Kasumi-1 (cell line): ENCODE data around the gene KDM4F.
"Not testable (repeated sequence)": the region's sequence is repeated elsewhere in the genome, so short reads cannot be mapped to it uniquely, and the experiment has no call there.

Experiments used
- DNase-seq, 2 experiments: peaks; one replicate each; lab custom pipeline; 2025; lab: John Stamatoyannopoulos, UW

The KDM4F gene

DNA sequence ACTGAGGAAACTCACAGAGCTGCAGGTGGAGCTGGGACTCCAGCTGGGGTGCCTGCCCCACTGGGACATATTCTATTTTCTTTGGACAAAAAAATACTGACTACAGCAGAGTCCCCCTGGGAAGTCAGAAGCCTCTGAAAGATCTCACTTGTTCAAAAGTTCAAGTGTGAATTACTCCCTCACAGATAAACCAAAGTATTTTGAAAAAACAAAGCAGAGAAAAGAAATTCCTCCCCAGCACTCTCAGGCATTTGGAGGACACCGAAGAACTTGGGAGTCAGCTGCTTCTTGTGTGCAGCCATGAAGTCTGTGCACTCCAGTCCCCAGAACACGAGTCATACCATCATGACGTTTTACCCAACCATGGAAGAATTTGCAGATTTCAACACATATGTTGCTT, at the start of gene KDM4F:
Gene KDM4F (plus strand): TSS at position 301 of the 400 bp plus-strand sequence.
- DNase-seq: not testable (repeated sequence)

DNA sequence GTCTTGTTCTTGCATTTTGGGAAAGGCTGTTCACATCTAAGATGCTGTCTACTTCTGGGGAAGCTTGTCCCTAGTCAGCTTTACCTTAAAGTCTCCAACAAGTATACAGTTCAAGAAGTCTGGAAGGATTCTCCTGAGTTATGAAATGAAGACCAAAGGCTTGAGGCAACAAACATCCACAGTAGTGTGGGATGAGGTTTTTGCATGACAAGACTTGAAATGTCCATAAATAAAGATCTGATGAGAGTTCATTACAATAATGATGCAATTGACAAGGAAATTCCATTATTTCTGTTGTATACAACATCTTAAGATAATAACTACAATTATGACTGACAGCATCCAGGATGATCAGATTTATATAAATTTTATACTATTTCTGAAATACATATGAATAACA, 45.5 kb upstream of the KDM4F start:
- no peak for DNase-seq

DNA sequence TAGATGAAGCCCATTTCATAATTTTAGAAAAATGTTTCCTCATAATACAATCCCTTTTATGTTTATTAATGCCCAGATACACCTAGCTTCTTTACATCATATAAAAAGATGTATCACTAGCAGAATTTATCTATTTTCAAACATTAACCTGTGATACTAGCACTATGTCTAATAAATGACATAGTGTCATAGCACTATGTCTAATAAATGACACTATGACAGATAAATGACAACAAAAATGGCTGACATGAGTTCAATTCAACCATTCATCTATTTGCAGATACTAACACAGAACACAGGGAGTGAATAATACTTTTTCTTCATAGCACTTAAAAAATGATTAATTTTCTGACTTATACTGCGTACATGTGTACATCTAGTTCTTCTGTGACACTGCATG, 43.6 kb upstream of the KDM4F start:
- no peak for DNase-seq

GRCh38 chr11:95011376-95011775, 37.8 kb upstream of the KDM4F start:
- no peak for DNase-seq

GRCh38 chr11:95014184-95014821, 34.9 kb upstream of the KDM4F start:
- no peak for DNase-seq

GRCh38 chr11:95016139-95016538, 33.1 kb upstream of the KDM4F start:
- DNase-seq: no peak

- not testable (repeated sequence) for DNase-seq
These were observed 27.8 kb upstream of the KDM4F start for GRCh38 chr11:95021468-95021867.

GRCh38 chr11:95024958-95025357, 24.3 kb upstream of the KDM4F start, which contains the start of gene KDM4E:
Gene KDM4E (plus strand): TSS chr11:95025258. CDS start chr11:95025558, 300 bp downstream.
- no peak for DNase-seq

GRCh38 chr11:95025594-95025993, 23.6 kb upstream of the KDM4F start:
- DNase-seq: not testable (repeated sequence)

DNA sequence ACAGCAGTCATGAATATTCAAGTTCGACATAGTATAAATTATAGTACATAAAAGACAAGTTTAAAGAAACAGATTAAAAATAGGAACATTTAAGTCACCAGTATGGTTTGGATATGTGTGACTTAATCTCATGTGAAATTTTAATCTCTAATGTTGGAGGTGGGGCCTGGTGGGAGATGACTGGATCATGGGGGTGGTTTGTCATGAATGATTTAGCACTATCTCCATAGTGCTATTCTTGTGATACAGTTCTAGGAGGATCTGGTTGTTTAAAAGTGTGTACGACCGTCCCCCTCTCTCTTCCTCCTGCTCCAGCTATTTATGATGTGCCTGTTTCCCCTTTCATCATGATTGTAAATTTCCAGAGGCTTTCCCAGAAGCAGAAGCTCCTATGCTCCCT, 20.9 kb upstream of the KDM4F start:
- DNase-seq: no peak

- no peak for DNase-seq
These were observed 16.2 kb upstream of the KDM4F start for GRCh38 chr11:95033051-95033450.

DNA sequence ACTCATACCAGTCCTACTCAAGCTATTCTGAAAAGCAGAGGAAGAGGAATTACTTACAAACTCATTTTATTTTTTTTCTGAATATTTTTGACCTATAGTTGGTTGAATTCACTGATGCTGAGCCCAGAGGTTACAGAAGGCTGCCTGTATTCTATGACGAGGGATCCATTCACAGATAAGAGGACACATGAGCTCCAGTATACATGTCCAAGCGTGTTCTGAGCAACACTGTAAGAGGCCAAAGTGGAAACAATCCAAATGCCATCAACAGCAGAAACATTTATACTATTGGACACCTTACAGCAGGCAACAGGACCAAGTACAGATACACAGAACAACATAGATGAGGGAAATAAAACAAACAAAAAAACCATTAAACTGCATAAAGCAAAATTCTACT, 13.9 kb upstream of the KDM4F start:
- DNase-seq: no peak

- DNase-seq: not testable (repeated sequence)
These were observed 11.7 kb upstream of the KDM4F start for GRCh38 chr11:95037356-95038035.

DNA sequence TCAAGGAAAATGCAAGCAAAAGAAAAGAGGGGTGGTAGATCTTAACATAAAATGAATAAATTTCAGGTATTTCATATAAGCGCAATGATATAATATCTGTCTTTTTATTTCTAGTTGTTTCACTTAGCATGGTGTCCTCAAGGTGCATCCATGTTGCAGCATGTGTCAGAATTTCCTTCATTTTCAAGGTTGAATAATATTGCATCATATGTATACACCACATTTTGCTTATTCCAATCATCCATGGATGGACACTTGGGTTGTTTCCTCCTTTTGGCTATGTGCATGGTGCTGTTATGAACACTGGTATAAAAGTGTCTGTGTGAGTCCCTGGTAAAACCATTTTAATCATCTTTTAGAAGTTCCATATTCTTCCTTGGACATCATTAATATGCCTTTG, 7.0 kb upstream of the KDM4F start:
- DNase-seq: no peak

GRCh38 chr11:95042906-95043305, 6.3 kb upstream of the KDM4F start:
- DNase-seq: no peak

DNA sequence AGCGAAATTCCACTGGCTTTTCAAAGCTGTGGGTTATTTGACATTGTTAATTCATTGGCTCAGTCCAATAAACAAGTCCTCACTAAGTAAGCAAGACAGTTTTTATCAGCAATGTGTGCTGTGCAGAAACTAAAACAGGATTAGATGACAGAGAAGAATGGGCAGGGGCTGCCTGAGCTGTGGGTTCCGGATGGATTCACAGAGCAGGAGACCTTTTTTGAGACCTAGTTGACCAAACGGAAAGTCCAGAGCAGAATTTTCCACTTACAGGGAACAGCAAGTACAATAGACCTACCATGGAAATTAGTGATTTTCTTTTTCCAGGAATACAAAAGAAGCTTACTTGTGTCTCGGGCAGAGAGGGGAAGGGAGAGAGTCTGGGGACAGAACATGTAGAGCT, 5.2 kb upstream of the KDM4F start:
- no peak for DNase-seq

GRCh38 chr11:95045812-95046211, 3.4 kb upstream of the KDM4F start:
- no peak for DNase-seq

GRCh38 chr11:95050595-95051202, 1.5 kb downstream of the KDM4F start:
- no peak for DNase-seq

- no peak for DNase-seq
These were observed 5.1 kb downstream of the KDM4F start for GRCh38 chr11:95054356-95054755.

- DNase-seq: no peak
These were observed 6.2 kb downstream of the KDM4F start for GRCh38 chr11:95055283-95055897.

GRCh38 chr11:95057959-95058358, 8.7 kb downstream of the KDM4F start:
- no peak for DNase-seq

DNA sequence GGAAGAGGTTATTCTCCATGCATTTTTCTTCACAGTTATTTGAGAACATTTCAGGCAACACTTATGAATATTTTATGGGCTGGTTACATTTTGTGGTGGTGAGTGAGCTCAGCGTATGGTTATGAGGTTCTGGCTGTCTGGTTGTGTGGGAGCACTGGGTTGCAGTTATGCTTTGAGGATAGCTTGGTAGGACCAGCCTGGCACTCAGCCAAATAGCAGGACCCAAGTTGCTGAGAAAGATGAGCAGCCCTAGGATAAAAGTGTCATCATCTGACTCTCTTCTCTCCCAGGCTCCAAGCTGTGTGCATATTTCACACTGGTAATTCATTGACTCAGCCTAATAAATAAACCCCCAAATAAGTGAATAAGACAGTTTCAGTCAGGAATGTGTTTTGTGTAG, 9.4 kb downstream of the KDM4F start:
- no peak for DNase-seq

DNA sequence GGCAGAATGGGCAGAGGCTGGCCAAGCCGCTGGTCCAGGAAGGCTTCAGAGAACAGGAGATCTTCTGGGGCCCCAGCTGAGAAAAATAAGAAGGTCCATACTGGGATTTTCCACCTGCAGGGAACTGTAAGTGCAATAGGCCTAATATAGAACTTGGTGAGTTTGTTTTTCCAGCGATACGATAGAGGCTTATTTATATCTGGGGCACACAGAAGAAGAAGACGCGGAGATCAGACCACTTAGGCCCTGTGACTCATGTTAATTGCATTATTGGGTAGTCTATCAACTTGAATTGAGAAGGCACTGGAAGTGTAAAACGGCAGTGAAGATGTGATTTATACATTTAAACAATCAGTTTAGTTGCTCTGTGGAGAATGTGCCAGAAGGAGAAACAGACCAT, 9.8 kb downstream of the KDM4F start:
- DNase-seq: no peak
